GM12801 (cell line): ENCODE results near the gene REV3L.

Source experiments
- CTCF ChIP-seq: IDR thresholded peaks from one replicate; pipeline ENCODE4 v1.5.1; 2011; ENCODE audit warnings: control low read depth; ENCODE audit not compliant: insufficient read length; ENCODE audit errors: extremely low read depth

Gene REV3L

GRCh38 chr6:111417181-111417585 is 65.8 kb downstream of the REV3L start:
- TF ChIP-seq CTCF: no peak

DNA sequence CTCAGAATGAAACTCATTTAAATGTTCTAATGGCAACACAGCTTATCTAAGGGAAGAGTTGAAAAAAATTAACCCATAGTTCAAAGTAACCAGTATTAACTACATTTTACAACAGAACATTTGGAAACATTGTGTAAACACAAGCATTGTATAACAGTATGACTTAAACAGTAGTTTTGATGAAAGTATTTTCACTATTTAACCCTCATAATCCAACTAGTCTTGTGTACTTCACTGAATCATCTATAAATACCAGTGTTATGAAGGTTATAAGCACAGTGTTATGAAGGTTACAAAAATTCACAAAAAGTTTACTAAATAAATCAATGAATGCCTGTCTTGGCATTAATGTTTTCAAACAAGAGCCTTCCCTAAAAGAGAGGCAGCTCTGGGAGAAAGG is 66.5 kb downstream of the REV3L start:
- TF ChIP-seq CTCF: no peak

- no peak for TF ChIP-seq CTCF
Measured at GRCh38 chr6:111414373-111414772, 68.6 kb downstream of the REV3L start.

DNA sequence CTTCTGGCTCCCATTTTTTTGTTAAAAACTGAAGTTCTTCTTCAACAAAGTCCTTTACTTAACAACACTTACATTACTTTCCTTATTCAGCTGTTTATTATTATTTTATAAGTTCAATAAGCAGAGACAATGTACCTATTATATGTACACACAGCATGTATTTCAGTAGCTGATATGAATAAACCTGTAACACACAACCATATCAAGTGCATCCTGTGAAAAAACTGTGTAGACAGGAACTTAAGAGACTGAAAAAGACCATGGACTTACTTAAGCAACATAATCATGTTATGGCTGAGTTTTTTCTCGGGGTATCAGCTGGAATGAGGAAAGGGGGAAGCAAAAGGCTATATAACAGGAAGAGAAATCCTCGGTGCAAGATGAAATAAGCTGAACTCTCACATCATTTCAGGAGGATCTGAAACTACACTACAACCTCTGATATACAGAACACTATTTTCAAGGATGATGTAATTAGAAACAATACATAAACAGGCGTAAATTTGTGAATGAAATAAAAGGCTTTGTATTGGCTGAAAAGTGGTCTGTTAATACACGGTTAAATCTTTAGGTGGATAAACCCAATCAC is 70.9 kb downstream of the REV3L start:
- TF ChIP-seq CTCF: no peak

DNA sequence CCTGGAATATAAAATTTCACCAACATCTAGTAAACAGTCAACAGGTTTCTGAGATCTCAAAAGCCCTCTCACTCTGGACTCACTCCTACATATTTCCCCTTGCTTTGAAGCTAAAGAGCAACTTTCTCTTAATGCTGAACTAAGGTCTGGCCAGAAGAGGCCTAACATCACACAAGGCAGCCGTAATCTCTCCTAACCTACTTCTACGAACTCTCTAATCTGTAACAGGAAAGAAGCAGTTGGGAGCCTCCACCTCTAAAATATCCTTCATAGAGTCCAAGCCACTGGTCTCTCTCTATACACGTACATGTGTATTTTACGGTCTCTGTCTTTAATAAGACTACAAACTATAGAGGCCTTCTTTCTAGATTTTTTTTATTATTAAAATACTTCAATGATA is 72.0 kb downstream of the REV3L start:
- no peak for TF ChIP-seq CTCF

DNA sequence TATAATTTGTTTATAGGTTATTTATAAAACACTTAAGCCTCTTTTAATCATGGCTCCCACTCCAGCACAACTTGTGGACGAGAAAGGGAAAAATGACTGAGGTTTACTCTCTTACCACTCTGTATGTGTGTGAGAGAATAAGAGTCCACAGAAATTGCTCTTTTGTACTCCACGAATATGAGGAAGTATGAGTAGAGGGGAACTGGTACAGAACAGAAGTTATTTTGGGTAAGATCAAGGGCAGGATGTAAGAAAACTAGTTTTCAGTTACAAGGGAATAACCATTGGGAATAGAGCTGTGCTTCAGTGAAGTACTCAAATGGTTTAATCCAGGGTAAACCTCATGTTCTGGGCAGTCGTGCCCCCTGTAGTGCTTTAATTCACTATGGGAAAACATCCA is 72.6 kb downstream of the REV3L start:
- no peak for TF ChIP-seq CTCF

DNA sequence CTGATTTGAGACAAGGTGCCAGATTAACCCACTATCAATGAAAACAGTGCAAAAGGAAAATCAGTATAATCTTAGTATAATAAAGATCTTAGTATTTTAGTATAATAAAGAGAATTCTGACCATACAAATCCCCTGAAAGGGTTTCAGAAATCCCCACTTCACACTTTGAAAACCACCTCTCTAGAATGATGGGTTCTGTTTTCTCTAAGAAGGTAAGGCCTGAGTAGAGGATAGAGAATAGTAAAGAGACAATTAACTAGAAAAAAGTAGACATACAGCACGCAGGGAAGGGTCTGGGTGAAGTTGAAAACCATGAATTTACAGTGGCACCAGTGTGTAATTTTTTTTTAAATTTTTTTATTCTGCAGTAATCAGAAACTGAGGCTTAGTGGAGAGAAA is 73.6 kb downstream of the REV3L start:
- no peak for TF ChIP-seq CTCF
